GM12878 (cell line): ENCODE measurements around the gene POU5F1. TPM values are rescaled to one million over a fixed set of nuclear protein-coding genes. Genes with fewer than 3 reads are reported as not detected.

ENCODE experiments used
- ATAC-seq: fragments of 200-7000 bp; cut with Tn5 transposase; 3 replicates; pipeline ENCODE4 v1.9.1; 2020; ENCODE audit warnings: mild to moderate bottlenecking, moderate library complexity
- BruUV-seq: library from RNA; stranded (reverse); fragments of 400-500 nt; replicated peaks from 2 replicates; lab custom pipeline; 2021; lab: Mats Ljungman, UMichigan
- CTCF ChIA-PET: fragments of 300-600 bp; sonication (Branson Sonifier 250); formaldehyde crosslinking; extraction: SDS; loops from one replicate; lab custom pipeline; 2021; ENCODE audit warnings: inconsistent platforms; lab: Yijun Ruan, JAX
- POLR2A ChIA-PET: fragments of 350-600 bp; formaldehyde crosslinking; extraction: SDS; loops from one replicate; lab custom pipeline; 2021; ENCODE audit warnings: inconsistent platforms; lab: Charles Lee
- RAD21 ChIA-PET: fragments of 300-600 bp; sonication (Branson Sonifier 250); formaldehyde crosslinking; loops from one replicate; lab custom pipeline; 2023; ENCODE audit warnings: antibody characterized with exemption; ENCODE audit not compliant: unreplicated experiment; lab: Charles Lee
- SMC1A ChIA-PET: fragments of 300-600 bp; sonication (Branson Sonifier 250); formaldehyde crosslinking; loops from one replicate; lab custom pipeline; 2023; ENCODE audit not compliant: unreplicated experiment, uncharacterized antibody; lab: Charles Lee
- DNase-seq: peaks from one replicate; pipeline ENCODE4 v3.0.0-alpha.2; 2011; ENCODE audit warnings: low read depth, low spot score
- FAIRE-seq: peaks from 3 replicates; lab custom pipeline; 2011; peaks lifted over from hg19 to GRCh38; lab: Jason Lieb, UNC
- H2AFZ ChIP-seq: 2 replicates; pipeline ENCODE4 v1.6.0; 2011; ENCODE audit warnings: low read depth, low read length, control low read depth; ENCODE audit not compliant: control insufficient read depth
- H3K27ac ChIP-seq: 2 replicates; pipeline ENCODE4 v1.5.1; 2011; ENCODE audit warnings: control low read depth; ENCODE audit not compliant: control insufficient read depth, insufficient read depth
- H3K27me3 ChIP-seq, 2 experiments: replicated peaks in 1 of 2; 2 replicates each; pipeline versions ENCODE4 v1.6.0 to v1.6.1; 2011; ENCODE audit warnings: low read length in 1 of 2; ENCODE audit not compliant: control insufficient read depth in 2 of 2, insufficient read depth in 2 of 2
- H3K36me3 ChIP-seq, 2 experiments: 2 replicates each; pipeline ENCODE4 v1.5.1; 2011; ENCODE audit warnings: low read length in 1 of 2; ENCODE audit not compliant: control insufficient read depth in 2 of 2, insufficient read depth in 2 of 2
- H3K4me1 ChIP-seq: 2 replicates; pipeline ENCODE4 v1.6.1; 2011; ENCODE audit warnings: mild to moderate bottlenecking, low read length, moderate library complexity, mixed read lengths; ENCODE audit not compliant: control insufficient read depth, insufficient read depth
- H3K4me2 ChIP-seq: 2 replicates; pipeline ENCODE4 v1.6.0; 2011; ENCODE audit warnings: control low read depth; ENCODE audit not compliant: control insufficient read depth, insufficient read depth
- H3K4me3 ChIP-seq: fragments of 200-600 bp; sonication (generic); 2 replicates; pipeline ENCODE4 v1.5.1; 2016
- H3K79me2 ChIP-seq: 2 replicates; pipeline ENCODE4 v1.6.0; 2011; ENCODE audit warnings: low read length; ENCODE audit not compliant: control insufficient read depth, insufficient read depth
- H3K9ac ChIP-seq: 2 replicates; pipeline ENCODE4 v1.8.0; 2011; ENCODE audit warnings: low read length, control low read depth, mixed read lengths; ENCODE audit not compliant: control insufficient read depth, insufficient read depth
- H3K9me3 ChIP-seq: replicated peaks from 3 replicates; pipeline ENCODE4 v1.5.1; 2011; ENCODE audit warnings: mild to moderate bottlenecking, low read length; ENCODE audit not compliant: control insufficient read depth, insufficient read depth
- H4K20me1 ChIP-seq: 2 replicates; pipeline ENCODE4 v1.6.0; 2011; ENCODE audit not compliant: control insufficient read depth, insufficient read depth
- CEBPB ChIP-seq, 2 experiments: fragments of 150-350 bp in 1 of 2; IDR thresholded peaks; 2 replicates each; pipeline ENCODE4 v1.6.1; 2012 to 2014; ENCODE audit warnings: low read depth in 2 of 2, low read length in 2 of 2, borderline replicate concordance in 1 of 2, inconsistent platforms in 1 of 2
- CHD1 ChIP-seq: IDR thresholded peaks from 2 replicates; pipeline ENCODE4 v1.6.1; 2012; ENCODE audit warnings: low read depth, low read length, improper control_type of control experiment
- EP300 ChIP-seq, 2 experiments: fragments of 150-350 bp in 1 of 2; IDR thresholded peaks; 2 replicates each; pipeline ENCODE4 v1.6.1; 2011 to 2012; ENCODE audit warnings: low read depth in 2 of 2, low read length in 2 of 2, borderline replicate concordance in 1 of 2, improper control_type of control experiment in 1 of 2, inconsistent platforms in 1 of 2; ENCODE audit not compliant: control insufficient read depth in 1 of 2
- HDAC6 ChIP-seq: fragments of 200-600 bp; sonication (generic); IDR thresholded peaks from one replicate; pipeline ENCODE4 v1.8.0; 2017; ENCODE audit warnings: antibody characterized with exemption; ENCODE audit not compliant: unreplicated experiment
- HSF1 ChIP-seq: fragments of 150-350 bp; IDR thresholded peaks from 2 replicates; pipeline ENCODE4 v1.6.1; 2014; ENCODE audit warnings: mild to moderate bottlenecking, low read depth, low read length
- JUNB ChIP-seq: IDR thresholded peaks from 2 replicates; pipeline ENCODE4 v1.6.1; 2016; ENCODE audit warnings: antibody characterized with exemption, mild to moderate bottlenecking
- PAX8 ChIP-seq: fragments of 450-650 bp; IDR thresholded peaks from 2 replicates; pipeline ENCODE4 v1.6.1; 2017; ENCODE audit warnings: mild to moderate bottlenecking, moderate library complexity
- PML ChIP-seq: IDR thresholded peaks from 2 replicates; pipeline ENCODE4 v1.6.1; 2012; ENCODE audit warnings: low read length, inconsistent platforms
- RB1 ChIP-seq: fragments of 450-650 bp; formaldehyde crosslinking; IDR thresholded peaks from 2 replicates; pipeline ENCODE4 v1.6.1; 2017; ENCODE audit warnings: mild to moderate bottlenecking, borderline replicate concordance
- SMAD5 ChIP-seq: IDR thresholded peaks from 2 replicates; pipeline ENCODE4 v1.6.1; 2016; ENCODE audit warnings: antibody characterized with exemption, low read depth
- TAF1 ChIP-seq: IDR thresholded peaks from 2 replicates; pipeline ENCODE4 v1.6.1; 2011; ENCODE audit warnings: mild to moderate bottlenecking, low read depth, low read length, borderline replicate concordance
- ZBTB33 ChIP-seq: fragments of 450-650 bp; IDR thresholded peaks from 2 replicates; pipeline ENCODE4 v1.6.1; 2017; ENCODE audit warnings: mild to moderate bottlenecking
- ZBTB40 ChIP-seq: fragments of 450-650 bp; IDR thresholded peaks from 2 replicates; pipeline ENCODE4 v1.6.1; 2016; ENCODE audit warnings: mild to moderate bottlenecking, moderate library complexity, borderline replicate concordance
- WGBS: methylation state at CpG from one replicate; pipeline ENCODE4 v1.1.6; 2016; ENCODE audit warnings: low lambda C conversion rate; ENCODE audit not compliant: insufficient replicate concordance, insufficient coverage; ENCODE audit errors: missing lambda C conversion rate; 5-methylcytosine and 5-hydroxymethylcytosine counted together
- in situ Hi-C: fragments of 300-500 bp; cut with MboI; formaldehyde crosslinking; loops from 9 replicates; pipeline ENCODE4 v1.14.3; 2018; ENCODE audit warnings: mixed read lengths
- intact Hi-C: fragments of 100-400 bp; cut with micrococcal nuclease; formaldehyde crosslinking; loops from one replicate; pipeline ENCODE4 v1.14.2; 2022; ENCODE audit not compliant: unreplicated experiment
- polyA plus RNA-seq, 11 experiments: library from polyadenylated mRNA; depleted of rRNA in 4 of 11; unstranded in 6 of 11; stranded (reverse) in 5 of 11; fragments of >200 nt; fragmentation: Nextera tagmentation in 4 of 11; fragmentation: Illumina TruSeq in 1 of 11; extraction: Ambion mirVana in 4 of 11; extraction: Trizol in 1 of 11; gene quantifications; 1 replicate in 1 of 11; 2 replicates in 10 of 11; pipeline versions ENCODE4 v1.2.1 to v1.2.3, GENCODE V29; 2011 to 2016; ENCODE audit warnings: inconsistent platforms in 2 of 11, missing spikeins in 2 of 11, low read depth in 1 of 11
- total RNA-seq, 4 experiments: library from RNA; depleted of rRNA in 3 of 4; stranded (reverse); fragments of >200 nt in 3 of 4; fragmentation: Illumina TruSeq in 1 of 4; extraction: Trizol in 1 of 4; gene quantifications; 2 replicates each; pipeline versions ENCODE4 v1.2.1 to v1.2.3, GENCODE V29; 2013 to 2021
- TF ChIP-seq, protein P1 (sequence below), 3 experiments: IDR thresholded peaks in 2 of 3; conservative IDR thresholded peaks in 1 of 3; 2 replicates each; pipeline ENCODE4 v1.5.1; 2011; ENCODE audit warnings: low read depth in 3 of 3, low read length in 3 of 3, mild to moderate bottlenecking in 3 of 3, control low read depth in 2 of 3, moderate library complexity in 2 of 3, inconsistent platforms in 1 of 3, mixed read lengths in 1 of 3; ENCODE audit not compliant: control insufficient read depth in 2 of 3, insufficient read depth in 1 of 3; ENCODE audit errors: extremely low read depth in 1 of 3

POU5F1 gene
- total and polyA plus RNA-seq, 10 of the 15 experiments (the other 5 are each of a cell fraction or from before 2014, with no cell fraction given) = 1.4 to 5.5 (median 3.2) TPM

GRCh38 chr6:31156641-31157040 lies 13.8 kb downstream of the POU5F1 start:
- no peak for FAIRE-seq
- peak overlapping the region; percentile 5; the same call in 1 of the 2 replicates for H3K9ac ChIP-seq
- WGBS = 95% methylated on average over 7 of the region's 7 CpGs
- no peak overlapping the region for H3K4me2 ChIP-seq
- H3K36me3 ChIP-seq = peaks cover 0 to 3% of the 10 kb centered on the region in 2 experiments; a peak in 3 of 4 replicates
- no peak for ATAC-seq
- no peaks in the 10 kb centered on the region for H4K20me1 ChIP-seq
- DNase-seq = no peak
- no peaks in the 10 kb centered on the region for H3K9me3 ChIP-seq
- SMC1A ChIA-PET = interaction anchor here (1.2 to 2.9 kb wide), 3 partner anchors 9 to 27 kb away, joined by 3 to 12 read pairs (median 3); no protein-coding TSS in a partner anchor
- RAD21 ChIA-PET = interaction anchor here (1.1 kb wide), 1 partner anchor 19 kb away, joined by 4 read pairs; no protein-coding TSS in a partner anchor
- POLR2A ChIA-PET = interaction anchor here (1.3 to 1.8 kb wide), 2 partner anchors 9 to 26 kb away, joined by 5 read pairs; no protein-coding TSS in a partner anchor
- no peak overlapping the region for H3K27ac ChIP-seq
- in situ Hi-C loops (no loop called here), intact Hi-C loops (no loop called here)
- no peak overlapping the region for H3K4me3 ChIP-seq
- H3K79me2 ChIP-seq = peaks cover 32% of the 10 kb centered on the region
- no peak overlapping the region for H2AFZ ChIP-seq
- no peaks in the 10 kb centered on the region; the same call in 1 of the 2 replicates for H3K4me1 ChIP-seq
- H3K27me3 ChIP-seq = no peaks in the 10 kb centered on the region
- CTCF ChIA-PET = interaction anchor here (1.1 to 1.6 kb wide), 2 partner anchors 19 to 21 kb away, joined by 3 to 7 read pairs; no protein-coding TSS in a partner anchor
- BruUV-seq = no TSS peak
- no peak for TF ChIP-seq CHD1
- TF ChIP-seq TAF1 = no peak
- no peak for TF ChIP-seq ZBTB33
- TF ChIP-seq HSF1 = no peak
- no peak for TF ChIP-seq EP300 (IDR thresholded peaks at IDR 0.05; ENCODE audit: borderline replicate concordance in 1 of 2, control insufficient read depth in 1 of 2, low read depth in 2 of 2, low read length in 2 of 2)
- TF ChIP-seq PAX8 = no peak
- TF ChIP-seq RB1 = no peak
- TF ChIP-seq SMAD5 = no peak
- no peak for TF ChIP-seq JUNB
- TF ChIP-seq CEBPB (IDR thresholded peaks at IDR 0.05; ENCODE audit: borderline replicate concordance in 1 of 2, low read depth in 2 of 2, low read length in 2 of 2) = no peak
- TF ChIP-seq PML = no peak
- no peak for TF ChIP-seq HDAC6
- no peak for TF ChIP-seq ZBTB40
- TF ChIP-seq, protein P1, sequence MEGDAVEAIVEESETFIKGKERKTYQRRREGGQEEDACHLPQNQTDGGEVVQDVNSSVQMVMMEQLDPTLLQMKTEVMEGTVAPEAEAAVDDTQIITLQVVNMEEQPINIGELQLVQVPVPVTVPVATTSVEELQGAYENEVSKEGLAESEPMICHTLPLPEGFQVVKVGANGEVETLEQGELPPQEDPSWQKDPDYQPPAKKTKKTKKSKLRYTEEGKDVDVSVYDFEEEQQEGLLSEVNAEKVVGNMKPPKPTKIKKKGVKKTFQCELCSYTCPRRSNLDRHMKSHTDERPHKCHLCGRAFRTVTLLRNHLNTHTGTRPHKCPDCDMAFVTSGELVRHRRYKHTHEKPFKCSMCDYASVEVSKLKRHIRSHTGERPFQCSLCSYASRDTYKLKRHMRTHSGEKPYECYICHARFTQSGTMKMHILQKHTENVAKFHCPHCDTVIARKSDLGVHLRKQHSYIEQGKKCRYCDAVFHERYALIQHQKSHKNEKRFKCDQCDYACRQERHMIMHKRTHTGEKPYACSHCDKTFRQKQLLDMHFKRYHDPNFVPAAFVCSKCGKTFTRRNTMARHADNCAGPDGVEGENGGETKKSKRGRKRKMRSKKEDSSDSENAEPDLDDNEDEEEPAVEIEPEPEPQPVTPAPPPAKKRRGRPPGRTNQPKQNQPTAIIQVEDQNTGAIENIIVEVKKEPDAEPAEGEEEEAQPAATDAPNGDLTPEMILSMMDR (IDR thresholded peaks at IDR 0.05 in 2 of 3, conservative IDR thresholded peaks at IDR 0.05 in 1 of 3; ENCODE audit: control insufficient read depth in 2 of 3, extremely low read depth in 1 of 3, insufficient read depth in 1 of 3, low read depth in 3 of 3, low read length in 3 of 3) = no peak
